Trophoblast cell (in vitro differentiated cells and primary cell): ENCODE results near the gene PRMT3.
"Not testable (repeated sequence)": the region's sequence is repeated elsewhere in the genome, so short reads cannot be mapped to it uniquely, and the experiment has no call there.

Experiments
- DNase-seq, 2 donors: peaks; one replicate each; pipeline ENCODE4 v3.0.0-alpha.2; 2016
- H2AFZ ChIP-seq: 2 replicates; pipeline ENCODE4 v1.6.1; 2013; ENCODE audit warnings: low read length, moderate library complexity, mild to moderate bottlenecking; ENCODE audit not compliant: insufficient read depth, poor library complexity
- H2AK5ac ChIP-seq: 2 replicates; pipeline ENCODE4 v1.6.1; 2013; ENCODE audit warnings: mild to moderate bottlenecking, low read length
- H2BK120ac ChIP-seq: 2 replicates; pipeline ENCODE4 v1.6.1; 2013; ENCODE audit warnings: low read length, mild to moderate bottlenecking, moderate library complexity; ENCODE audit not compliant: insufficient read depth, poor library complexity
- H2BK12ac ChIP-seq: 2 replicates; pipeline ENCODE4 v1.6.1; 2013; ENCODE audit warnings: mild to moderate bottlenecking, low read length, moderate library complexity
- H2BK5ac ChIP-seq: 2 replicates; pipeline ENCODE4 v1.6.1; 2013; ENCODE audit warnings: low read length, low read depth, moderate library complexity, mild to moderate bottlenecking; ENCODE audit not compliant: poor library complexity
- H3K14ac ChIP-seq: 2 replicates; pipeline ENCODE4 v1.6.1; 2013; ENCODE audit warnings: mild to moderate bottlenecking, low read length
- H3K18ac ChIP-seq: 2 replicates; pipeline ENCODE4 v1.6.1; 2013; ENCODE audit warnings: mild to moderate bottlenecking, low read length
- H3K23ac ChIP-seq: 2 replicates; pipeline ENCODE4 v1.6.1; 2013; ENCODE audit warnings: low read length
- H3K27ac ChIP-seq: 2 replicates; pipeline ENCODE4 v1.5.1; 2013; ENCODE audit warnings: low read depth, mild to moderate bottlenecking, inconsistent platforms, low read length, moderate library complexity
- H3K27me3 ChIP-seq: 2 replicates; pipeline ENCODE4 v1.6.1; 2013; ENCODE audit warnings: inconsistent platforms, mild to moderate bottlenecking, low read length, moderate library complexity; ENCODE audit not compliant: insufficient read depth
- H3K36me3 ChIP-seq, 2 experiments: 1 replicate in 1 of 2; 2 replicates in 1 of 2; pipeline ENCODE4 v1.6.1; 2013; ENCODE audit warnings: low read length in 2 of 2, mild to moderate bottlenecking in 2 of 2, moderate library complexity in 1 of 2; ENCODE audit not compliant: insufficient read depth in 2 of 2, control insufficient read depth in 1 of 2
- H3K4ac ChIP-seq: 2 replicates; pipeline ENCODE4 v1.6.1; 2013; ENCODE audit warnings: low read depth, mild to moderate bottlenecking, low read length, moderate library complexity
- H3K4me1 ChIP-seq, 2 experiments: 1 replicate in 1 of 2; 2 replicates in 1 of 2; pipeline ENCODE4 v1.6.1; 2013; ENCODE audit warnings: low read length in 2 of 2, mild to moderate bottlenecking in 2 of 2, moderate library complexity in 1 of 2; ENCODE audit not compliant: insufficient read depth in 2 of 2, control insufficient read depth in 1 of 2
- H3K4me2 ChIP-seq: 2 replicates; pipeline ENCODE4 v1.6.1; 2013; ENCODE audit warnings: inconsistent platforms, mild to moderate bottlenecking, low read length, moderate library complexity
- H3K4me3 ChIP-seq: 2 replicates; pipeline ENCODE4 v1.5.1; 2013; ENCODE audit warnings: mild to moderate bottlenecking, low read depth, low read length, inconsistent platforms
- H3K79me1 ChIP-seq: one replicate; pipeline ENCODE4 v1.6.1; 2013; ENCODE audit warnings: low read length
- H3K79me2 ChIP-seq: 2 replicates; pipeline ENCODE4 v1.6.1; 2013; ENCODE audit warnings: low read length, mild to moderate bottlenecking; ENCODE audit not compliant: control insufficient read depth, insufficient read depth, poor library complexity
- H3K9ac ChIP-seq: 2 replicates; pipeline ENCODE4 v1.6.1; 2013; ENCODE audit warnings: mild to moderate bottlenecking, low read length
- H3K9me3 ChIP-seq: 2 replicates; pipeline ENCODE4 v1.6.1; 2013; ENCODE audit warnings: low read depth, mild to moderate bottlenecking, control low read depth, inconsistent platforms, low read length; ENCODE audit not compliant: insufficient read depth
- H4K12ac ChIP-seq: 2 replicates; pipeline ENCODE4 v1.6.1; 2013; ENCODE audit warnings: low read depth, mild to moderate bottlenecking, low read length, moderate library complexity
- H4K8ac ChIP-seq: 2 replicates; pipeline ENCODE4 v1.6.1; 2013; ENCODE audit warnings: low read depth, mild to moderate bottlenecking, low read length, moderate library complexity
- H4K91ac ChIP-seq: one replicate; pipeline ENCODE4 v1.6.1; 2013; ENCODE audit warnings: low read depth, mild to moderate bottlenecking, low read length, moderate library complexity
- WGBS: extraction: QIAGEN DNeasy Blood & Tissue Kit; methylation state at CpG from one replicate; pipeline ENCODE4 v1.1.7; 2013; ENCODE audit warnings: missing lambda C conversion rate; ENCODE audit not compliant: insufficient read length, insufficient coverage; ENCODE audit errors: extremely low coverage; 5-methylcytosine and 5-hydroxymethylcytosine counted together

PRMT3 gene

GRCh38 chr11:20555783-20556182 is 168.3 kb downstream of the PRMT3 start:
- DNase-seq: no peak
- Histone ChIP-seq H4K91ac (no peak overlapping the region), H3K18ac (no peak overlapping the region), H2AK5ac (no peak overlapping the region), H3K4me1 (no peaks in the 10 kb centered on the region), H3K14ac (no peak overlapping the region), H3K79me2 (no peaks in the 10 kb centered on the region), H3K4me2 (no peak overlapping the region), H3K79me1 (no peaks in the 10 kb centered on the region), H3K4me3 (no peak overlapping the region), H2BK120ac (no peak overlapping the region), H3K27ac (no peak overlapping the region), H2AFZ (no peak overlapping the region), H4K8ac (no peak overlapping the region), H4K12ac (no peak overlapping the region), H2BK12ac (no peak overlapping the region), H3K27me3 (no peaks in the 10 kb centered on the region), H3K4ac (no peak overlapping the region), H3K9me3 (peaks cover 3% of the 10 kb centered on the region), H3K36me3 (no peaks in the 10 kb centered on the region), H2BK5ac (no peak overlapping the region), H3K23ac (no peak overlapping the region), H3K9ac (no peak overlapping the region)
- WGBS: no CpG with 5 or more reads among the region's 3 CpGs

- H3K27ac ChIP-seq, H3K9ac ChIP-seq, H3K18ac ChIP-seq, H3K4me2 ChIP-seq, H3K79me1 ChIP-seq, H3K9me3 ChIP-seq, H4K91ac ChIP-seq, H2AFZ ChIP-seq, H3K23ac ChIP-seq, H2AK5ac ChIP-seq, H2BK120ac ChIP-seq, H2BK5ac ChIP-seq, H3K36me3 ChIP-seq, H3K4ac ChIP-seq, H3K14ac ChIP-seq, H3K79me2 ChIP-seq, H2BK12ac ChIP-seq, H3K27me3 ChIP-seq, H3K4me3 ChIP-seq, H4K12ac ChIP-seq, H4K8ac ChIP-seq, DNase-seq, H3K4me1 ChIP-seq: not testable (repeated sequence)
Observed at GRCh38 chr11:20556396-20556795, 168.9 kb downstream of the PRMT3 start.

DNA sequence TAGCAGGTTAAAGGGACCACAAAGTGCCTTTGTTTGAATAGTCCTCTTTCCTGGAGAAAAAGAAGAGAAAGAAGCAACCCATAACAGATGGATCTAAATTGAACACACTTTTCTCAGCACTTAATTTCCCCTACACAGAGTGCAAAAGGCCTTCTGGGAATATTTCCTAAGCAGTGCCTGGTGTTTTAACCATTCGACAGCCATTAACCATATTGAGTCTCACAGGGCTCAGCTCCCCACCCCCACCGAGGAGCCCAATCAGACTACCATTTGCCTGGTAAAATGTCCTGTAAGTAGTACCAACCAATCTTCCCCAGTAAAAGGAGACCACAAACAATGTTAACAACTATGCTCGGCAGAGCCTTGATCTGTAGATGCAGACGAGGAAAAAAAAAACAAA is 171.2 kb downstream of the PRMT3 start:
- Histone ChIP-seq H2AK5ac (no peak overlapping the region), H3K4me1 (no peaks in the 10 kb centered on the region), H4K91ac (no peak overlapping the region), H3K79me1 (no peaks in the 10 kb centered on the region), H4K12ac (no peak overlapping the region), H2BK5ac (no peak overlapping the region), H3K23ac (no peak overlapping the region), H3K4ac (no peak overlapping the region), H2BK12ac (no peak overlapping the region), H3K79me2 (no peaks in the 10 kb centered on the region), H3K18ac (no peak overlapping the region), H3K27me3 (no peaks in the 10 kb centered on the region), H3K4me3 (no peak overlapping the region), H3K27ac (no peak overlapping the region), H3K9ac (no peak overlapping the region), H3K4me2 (no peak overlapping the region), H3K9me3 (peaks cover 3% of the 10 kb centered on the region), H2AFZ (no peak overlapping the region), H2BK120ac (no peak overlapping the region), H4K8ac (no peak overlapping the region), H3K36me3 (no peaks in the 10 kb centered on the region), H3K14ac (no peak overlapping the region)
- WGBS: no CpG with 5 or more reads among the region's 4 CpGs
- no peak for DNase-seq
